Tibial nerve (tissue), 4 donors: Measurements from ENCODE around the gene PROK1.

Experiments used
- EP300 ChIP-seq, 2 donors: sonication (generic); formaldehyde crosslinking; IDR thresholded peaks; one replicate each; pipeline ENCODE4 v1.6.1; 2017; ENCODE audit warnings: antibody characterized with exemption in 2 of 2, mild to moderate bottlenecking in 1 of 2
- POLR2A ChIP-seq, 2 donors: fragments of 450-650 bp; IDR thresholded peaks; one replicate each; pipeline ENCODE4 v1.6.1; 2017; ENCODE audit warnings: antibody characterized with exemption in 2 of 2, mild to moderate bottlenecking in 2 of 2, moderate library complexity in 2 of 2
- TF ChIP-seq, protein P1 (sequence below), 5 experiments: fragments of 200-600 bp in 3 of 5; fragments of 450-650 bp in 2 of 5; sonication (generic) in 3 of 5; IDR thresholded peaks; one replicate each; pipeline ENCODE4 v1.5.1; 2016 to 2019; ENCODE audit warnings: antibody characterized with exemption in 5 of 5, mild to moderate bottlenecking in 3 of 5, moderate library complexity in 2 of 5

DNA sequence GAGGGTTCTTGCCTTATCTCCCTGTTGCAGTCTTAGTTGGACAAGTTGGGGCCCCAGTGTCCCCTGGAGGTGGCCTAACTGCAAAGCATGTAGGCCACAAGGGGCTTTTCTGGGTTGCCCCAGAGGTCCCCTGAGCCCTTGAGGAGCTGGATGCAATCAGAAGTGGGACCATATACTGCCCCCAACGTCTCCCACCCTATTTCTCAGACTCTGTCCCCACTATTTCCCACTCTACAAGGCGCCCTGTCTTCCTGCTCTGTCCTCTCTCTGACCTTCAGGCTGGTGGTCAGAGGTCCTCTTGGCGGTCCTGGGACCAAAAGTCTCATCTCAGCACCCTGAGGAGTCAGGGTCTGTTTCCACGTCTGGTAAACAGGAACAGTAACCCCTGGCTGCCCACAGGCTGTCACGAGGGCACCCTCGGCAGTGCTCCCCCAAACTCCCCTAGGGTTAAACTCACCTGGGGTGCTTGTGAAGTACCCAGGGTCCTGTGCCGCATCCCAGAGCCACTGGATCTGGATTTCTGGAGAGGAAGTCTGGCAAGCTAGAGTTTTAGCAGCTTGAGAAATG, 14.9 kb downstream of the PROK1 start:
- no peak for TF ChIP-seq EP300 (IDR thresholded peaks at IDR 0.05)
- TF ChIP-seq, protein P1, sequence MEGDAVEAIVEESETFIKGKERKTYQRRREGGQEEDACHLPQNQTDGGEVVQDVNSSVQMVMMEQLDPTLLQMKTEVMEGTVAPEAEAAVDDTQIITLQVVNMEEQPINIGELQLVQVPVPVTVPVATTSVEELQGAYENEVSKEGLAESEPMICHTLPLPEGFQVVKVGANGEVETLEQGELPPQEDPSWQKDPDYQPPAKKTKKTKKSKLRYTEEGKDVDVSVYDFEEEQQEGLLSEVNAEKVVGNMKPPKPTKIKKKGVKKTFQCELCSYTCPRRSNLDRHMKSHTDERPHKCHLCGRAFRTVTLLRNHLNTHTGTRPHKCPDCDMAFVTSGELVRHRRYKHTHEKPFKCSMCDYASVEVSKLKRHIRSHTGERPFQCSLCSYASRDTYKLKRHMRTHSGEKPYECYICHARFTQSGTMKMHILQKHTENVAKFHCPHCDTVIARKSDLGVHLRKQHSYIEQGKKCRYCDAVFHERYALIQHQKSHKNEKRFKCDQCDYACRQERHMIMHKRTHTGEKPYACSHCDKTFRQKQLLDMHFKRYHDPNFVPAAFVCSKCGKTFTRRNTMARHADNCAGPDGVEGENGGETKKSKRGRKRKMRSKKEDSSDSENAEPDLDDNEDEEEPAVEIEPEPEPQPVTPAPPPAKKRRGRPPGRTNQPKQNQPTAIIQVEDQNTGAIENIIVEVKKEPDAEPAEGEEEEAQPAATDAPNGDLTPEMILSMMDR (IDR thresholded peaks at IDR 0.05): no peak
- no peak for TF ChIP-seq POLR2A (IDR thresholded peaks at IDR 0.05)
